Measurements from ENCODE around the gene NAPG.
"Not testable (repeated sequence)": the region's sequence is repeated elsewhere in the genome, so short reads cannot be mapped to it uniquely, and the experiment has no call there.

Gene NAPG

GRCh38 chr18:10557085-10557677 lies 31.4 kb downstream of the NAPG start:
- no peak for DNase-seq

GRCh38 chr18:10558243-10558966 lies 32.6 kb downstream of the NAPG start:
- DNase-seq, result no peak

- DNase-seq, result no peak
These were observed 33.1 kb downstream of the NAPG start for GRCh38 chr18:10558967-10559298.

- peak; percentile 32 for DNase-seq
These were observed 34.0 kb downstream of the NAPG start for GRCh38 chr18:10559553-10560451.

- DNase-seq, result peak; percentile 88
These were observed 34.7 kb downstream of the NAPG start for GRCh38 chr18:10560452-10561045.

GRCh38 chr18:10562773-10563160 lies 36.9 kb downstream of the NAPG start:
- no peak for DNase-seq

- no peak for DNase-seq
These were observed 38.1 kb downstream of the NAPG start for GRCh38 chr18:10563886-10564285.

- DNase-seq, result no peak
These were observed 39.3 kb downstream of the NAPG start for GRCh38 chr18:10564975-10565773.

GRCh38 chr18:10565835-10566234 lies 40.0 kb downstream of the NAPG start:
- DNase-seq, result peak; percentile 19

- DNase-seq, result no peak
These were observed 40.6 kb downstream of the NAPG start for GRCh38 chr18:10566390-10566789.

- not testable (repeated sequence) for DNase-seq
These were observed 44.1 kb downstream of the NAPG start for GRCh38 chr18:10569941-10570340.

GRCh38 chr18:10570622-10571021 lies 44.8 kb downstream of the NAPG start:
- no peak for DNase-seq

GRCh38 chr18:10571537-10571936 lies 45.7 kb downstream of the NAPG start:
- no peak for DNase-seq

- not testable (repeated sequence) for DNase-seq
These were observed 47.4 kb downstream of the NAPG start for GRCh38 chr18:10573261-10573660.

- not testable (repeated sequence) for DNase-seq
These were observed 48.6 kb downstream of the NAPG start for GRCh38 chr18:10574412-10574811.

GRCh38 chr18:10577842-10578572 lies 52.2 kb downstream of the NAPG start:
- not testable (repeated sequence) for DNase-seq

- not testable (repeated sequence) for DNase-seq
These were observed 52.7 kb downstream of the NAPG start for GRCh38 chr18:10578573-10578899.

GRCh38 chr18:10579079-10579867 lies 53.4 kb downstream of the NAPG start:
- no peak for DNase-seq

- no peak for DNase-seq
These were observed 54.4 kb downstream of the NAPG start for GRCh38 chr18:10580215-10580614.

- no peak for DNase-seq
These were observed 59.4 kb downstream of the NAPG start for GRCh38 chr18:10585260-10585659.

- no peak for DNase-seq
These were observed 63.1 kb downstream of the NAPG start for GRCh38 chr18:10588975-10589374.
